A549 (cell line): Measurements from ENCODE around the gene CUX1.

Experiments used
- EP300 ChIP-seq, 2 experiments: fragments of >200 bp; sonication (Bioruptor Twin); formaldehyde crosslinking; IDR thresholded peaks; 2 replicates in 1 of 2; 3 replicates in 1 of 2; pipeline ENCODE4 v1.6.1; 2016 to 2017
- MAZ ChIP-seq: fragments of 150-350 bp; IDR thresholded peaks from 2 replicates; pipeline ENCODE4 v1.6.1; 2014; ENCODE audit warnings: antibody characterized with exemption, low read depth, low read length, borderline replicate concordance
- MYC ChIP-seq: IDR thresholded peaks from 2 replicates; pipeline ENCODE4 v1.6.1; 2012; ENCODE audit warnings: mild to moderate bottlenecking, inconsistent platforms, low read length, improper control_type of control experiment, borderline replicate concordance
- NR3C1 ChIP-seq: fragments of >200 bp; sonication (Bioruptor Twin); formaldehyde crosslinking; IDR thresholded peaks from 3 replicates; pipeline ENCODE4 v1.6.1; 2017
- RAD21 ChIP-seq, 2 experiments: fragments of >200 bp in 1 of 2; sonication (Bioruptor Twin) in 1 of 2; formaldehyde crosslinking in 1 of 2; IDR thresholded peaks in 1 of 2; conservative IDR thresholded peaks in 1 of 2; 2 replicates in 1 of 2; 3 replicates in 1 of 2; pipeline ENCODE4 v1.6.1; 2012 to 2018; ENCODE audit warnings: inconsistent platforms in 1 of 2
- TF ChIP-seq, protein P1 (sequence below): fragments of >200 bp; sonication (Bioruptor Twin); formaldehyde crosslinking; IDR thresholded peaks from 3 replicates; pipeline ENCODE4 v1.5.1; 2016
- TF ChIP-seq, protein P2 (sequence below): IDR thresholded peaks from 2 replicates; pipeline ENCODE4 v1.6.1; 2012

DNA sequence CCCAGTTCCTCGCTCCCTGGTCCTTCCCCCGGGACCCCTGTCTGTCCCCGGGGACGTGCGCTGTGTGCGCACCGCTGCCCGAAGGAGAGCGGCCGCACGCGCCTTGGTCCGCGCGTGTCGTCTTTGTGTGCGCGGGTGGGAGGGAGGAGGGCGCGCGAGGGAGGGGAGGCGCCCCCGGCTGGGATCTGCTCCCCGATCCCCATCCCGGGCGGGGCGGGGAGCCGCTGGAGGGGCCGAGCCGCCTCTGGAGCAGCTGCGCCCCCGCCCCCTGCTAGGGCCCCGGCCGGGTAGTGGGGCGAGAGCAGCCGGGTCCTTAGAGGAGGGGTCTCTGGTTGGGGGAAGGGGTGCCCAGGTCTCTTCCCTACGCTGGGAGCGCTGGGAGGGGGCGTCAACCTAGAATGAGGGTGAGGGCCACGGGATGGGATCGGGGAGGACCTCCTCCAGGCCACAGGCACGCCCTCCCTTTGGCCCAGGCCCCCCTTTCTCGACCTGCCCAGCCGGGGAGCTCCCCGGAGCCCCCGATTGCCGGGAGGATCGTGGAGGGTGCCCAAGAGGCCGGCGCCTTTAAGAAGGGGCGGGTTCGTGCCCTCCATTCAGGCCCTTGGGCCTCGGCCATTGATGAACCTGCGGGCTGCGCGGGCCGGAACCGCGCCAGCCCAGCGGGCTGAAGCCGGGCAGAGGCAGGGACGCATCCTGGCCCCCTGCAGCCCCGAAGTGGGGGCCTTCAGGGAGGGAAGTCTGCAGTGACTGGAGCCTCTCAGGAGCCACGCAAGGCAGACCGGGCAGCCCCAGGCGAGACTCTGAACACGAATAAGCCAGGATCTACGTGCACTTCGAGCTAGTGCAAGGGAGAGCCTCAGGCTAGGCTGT is 469.9 kb downstream of the CUX1 start:
- TF ChIP-seq, protein P1, sequence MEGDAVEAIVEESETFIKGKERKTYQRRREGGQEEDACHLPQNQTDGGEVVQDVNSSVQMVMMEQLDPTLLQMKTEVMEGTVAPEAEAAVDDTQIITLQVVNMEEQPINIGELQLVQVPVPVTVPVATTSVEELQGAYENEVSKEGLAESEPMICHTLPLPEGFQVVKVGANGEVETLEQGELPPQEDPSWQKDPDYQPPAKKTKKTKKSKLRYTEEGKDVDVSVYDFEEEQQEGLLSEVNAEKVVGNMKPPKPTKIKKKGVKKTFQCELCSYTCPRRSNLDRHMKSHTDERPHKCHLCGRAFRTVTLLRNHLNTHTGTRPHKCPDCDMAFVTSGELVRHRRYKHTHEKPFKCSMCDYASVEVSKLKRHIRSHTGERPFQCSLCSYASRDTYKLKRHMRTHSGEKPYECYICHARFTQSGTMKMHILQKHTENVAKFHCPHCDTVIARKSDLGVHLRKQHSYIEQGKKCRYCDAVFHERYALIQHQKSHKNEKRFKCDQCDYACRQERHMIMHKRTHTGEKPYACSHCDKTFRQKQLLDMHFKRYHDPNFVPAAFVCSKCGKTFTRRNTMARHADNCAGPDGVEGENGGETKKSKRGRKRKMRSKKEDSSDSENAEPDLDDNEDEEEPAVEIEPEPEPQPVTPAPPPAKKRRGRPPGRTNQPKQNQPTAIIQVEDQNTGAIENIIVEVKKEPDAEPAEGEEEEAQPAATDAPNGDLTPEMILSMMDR, result no peak
- TF ChIP-seq EP300 (IDR thresholded peaks at IDR 0.05) (no peak), NR3C1 (no peak), MYC (no peak), RAD21 (conservative IDR thresholded peaks at IDR 0.05 in 1 of 2, IDR thresholded peaks at IDR 0.05 in 1 of 2) (no peak), MAZ (no peak)
- TF ChIP-seq, protein P2, sequence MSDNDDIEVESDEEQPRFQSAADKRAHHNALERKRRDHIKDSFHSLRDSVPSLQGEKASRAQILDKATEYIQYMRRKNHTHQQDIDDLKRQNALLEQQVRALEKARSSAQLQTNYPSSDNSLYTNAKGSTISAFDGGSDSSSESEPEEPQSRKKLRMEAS, result no peak; the same call in 1 of the 2 replicates
